ENCODE results near the gene TICAM2.

DNA sequence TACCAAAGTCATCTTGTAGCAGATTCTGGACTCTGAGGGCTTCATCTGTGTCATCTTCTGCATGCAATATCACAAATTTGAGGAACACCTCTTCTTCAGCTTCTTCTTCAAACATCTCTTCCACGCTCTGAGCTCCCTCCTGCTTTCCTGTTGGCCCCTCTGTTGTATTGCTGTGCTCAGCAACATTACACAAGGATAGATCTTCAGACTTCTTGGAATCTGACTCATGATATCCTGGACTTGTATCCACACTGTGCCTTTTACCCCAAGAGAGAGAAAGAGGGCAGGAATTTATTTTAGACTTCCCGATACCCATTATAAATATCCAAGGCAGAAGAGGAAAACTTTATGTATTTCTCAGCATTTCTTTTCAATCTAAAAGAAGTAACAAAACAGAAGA, 21.3 kb downstream of the TICAM2 start:
- no peak for TF ChIP-seq EZH2 (IDR thresholded peaks at IDR 0.05; ENCODE audit: low read length, unreplicated experiment)
- TF ChIP-seq, protein P1, sequence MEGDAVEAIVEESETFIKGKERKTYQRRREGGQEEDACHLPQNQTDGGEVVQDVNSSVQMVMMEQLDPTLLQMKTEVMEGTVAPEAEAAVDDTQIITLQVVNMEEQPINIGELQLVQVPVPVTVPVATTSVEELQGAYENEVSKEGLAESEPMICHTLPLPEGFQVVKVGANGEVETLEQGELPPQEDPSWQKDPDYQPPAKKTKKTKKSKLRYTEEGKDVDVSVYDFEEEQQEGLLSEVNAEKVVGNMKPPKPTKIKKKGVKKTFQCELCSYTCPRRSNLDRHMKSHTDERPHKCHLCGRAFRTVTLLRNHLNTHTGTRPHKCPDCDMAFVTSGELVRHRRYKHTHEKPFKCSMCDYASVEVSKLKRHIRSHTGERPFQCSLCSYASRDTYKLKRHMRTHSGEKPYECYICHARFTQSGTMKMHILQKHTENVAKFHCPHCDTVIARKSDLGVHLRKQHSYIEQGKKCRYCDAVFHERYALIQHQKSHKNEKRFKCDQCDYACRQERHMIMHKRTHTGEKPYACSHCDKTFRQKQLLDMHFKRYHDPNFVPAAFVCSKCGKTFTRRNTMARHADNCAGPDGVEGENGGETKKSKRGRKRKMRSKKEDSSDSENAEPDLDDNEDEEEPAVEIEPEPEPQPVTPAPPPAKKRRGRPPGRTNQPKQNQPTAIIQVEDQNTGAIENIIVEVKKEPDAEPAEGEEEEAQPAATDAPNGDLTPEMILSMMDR (conservative IDR thresholded peaks at IDR 0.05; ENCODE audit: low read depth, low read length) = no peak

Measured in PC-3 (cell line).